Measurements from ENCODE around the gene PARD3.

GRCh38 chr10:34260904-34261303, 554.2 kb downstream of the PARD3 start:
- TF ChIP-seq, protein P1, sequence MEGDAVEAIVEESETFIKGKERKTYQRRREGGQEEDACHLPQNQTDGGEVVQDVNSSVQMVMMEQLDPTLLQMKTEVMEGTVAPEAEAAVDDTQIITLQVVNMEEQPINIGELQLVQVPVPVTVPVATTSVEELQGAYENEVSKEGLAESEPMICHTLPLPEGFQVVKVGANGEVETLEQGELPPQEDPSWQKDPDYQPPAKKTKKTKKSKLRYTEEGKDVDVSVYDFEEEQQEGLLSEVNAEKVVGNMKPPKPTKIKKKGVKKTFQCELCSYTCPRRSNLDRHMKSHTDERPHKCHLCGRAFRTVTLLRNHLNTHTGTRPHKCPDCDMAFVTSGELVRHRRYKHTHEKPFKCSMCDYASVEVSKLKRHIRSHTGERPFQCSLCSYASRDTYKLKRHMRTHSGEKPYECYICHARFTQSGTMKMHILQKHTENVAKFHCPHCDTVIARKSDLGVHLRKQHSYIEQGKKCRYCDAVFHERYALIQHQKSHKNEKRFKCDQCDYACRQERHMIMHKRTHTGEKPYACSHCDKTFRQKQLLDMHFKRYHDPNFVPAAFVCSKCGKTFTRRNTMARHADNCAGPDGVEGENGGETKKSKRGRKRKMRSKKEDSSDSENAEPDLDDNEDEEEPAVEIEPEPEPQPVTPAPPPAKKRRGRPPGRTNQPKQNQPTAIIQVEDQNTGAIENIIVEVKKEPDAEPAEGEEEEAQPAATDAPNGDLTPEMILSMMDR (IDR thresholded peaks at IDR 0.05), result no peak
- no peak for TF ChIP-seq EZH2 (IDR thresholded peaks at IDR 0.05)

Data from neural progenitor cell (in vitro differentiated cells).